Measurements from ENCODE around the gene ACTBL2.
"Not testable (repeated sequence)": the region's sequence is repeated elsewhere in the genome, so short reads cannot be mapped to it uniquely, and the experiment has no call there.

The ACTBL2 gene

DNA sequence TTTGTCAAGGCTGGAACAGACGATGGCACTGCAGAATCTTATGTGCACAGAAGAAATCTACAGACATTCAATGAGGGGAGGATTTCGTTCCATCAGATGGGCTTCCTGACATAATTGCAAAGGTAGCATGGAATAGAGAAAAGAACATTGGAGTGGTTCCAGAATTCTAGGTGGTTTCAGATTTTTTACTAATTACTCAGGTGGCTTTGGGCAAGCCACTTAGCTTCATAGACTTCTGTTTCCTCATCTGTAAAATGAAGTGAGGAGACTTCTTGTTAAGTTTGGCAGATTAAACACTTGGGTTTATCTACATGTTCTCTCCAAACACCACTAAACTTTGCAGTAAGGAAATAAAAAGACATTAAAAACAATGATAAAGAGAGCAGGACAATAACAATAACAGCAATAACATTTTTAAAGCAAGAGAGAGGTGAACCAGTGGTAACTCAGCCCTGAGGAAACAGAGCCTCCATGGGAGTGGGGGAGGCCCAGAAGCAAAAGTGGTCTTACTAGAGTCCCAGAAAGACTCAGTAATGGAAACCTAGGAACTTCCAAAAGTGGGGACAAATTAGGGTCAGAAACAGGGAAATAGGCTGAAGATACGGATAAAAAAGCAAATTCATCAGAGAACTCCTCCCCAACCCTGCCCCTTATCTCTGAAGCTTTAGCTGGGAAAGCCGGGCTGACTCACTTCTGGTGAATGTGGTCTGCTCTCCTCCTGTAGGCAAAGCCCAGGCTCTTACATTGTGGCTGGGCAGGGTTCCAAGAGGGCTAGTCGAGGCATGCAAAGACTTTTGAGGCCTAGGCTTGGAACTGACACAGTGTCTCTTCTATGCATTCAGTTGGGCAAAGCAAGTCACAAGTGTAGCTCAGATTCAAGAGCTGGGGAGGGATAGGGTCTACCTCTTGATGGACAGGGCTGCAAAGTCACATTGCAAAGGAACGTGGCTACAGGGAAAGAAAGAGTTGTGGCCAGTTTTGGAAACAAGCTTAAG, 11.8 kb upstream of the ACTBL2 start:
- DNase-seq (ENCODE audit: low read depth) = no peak

DNA sequence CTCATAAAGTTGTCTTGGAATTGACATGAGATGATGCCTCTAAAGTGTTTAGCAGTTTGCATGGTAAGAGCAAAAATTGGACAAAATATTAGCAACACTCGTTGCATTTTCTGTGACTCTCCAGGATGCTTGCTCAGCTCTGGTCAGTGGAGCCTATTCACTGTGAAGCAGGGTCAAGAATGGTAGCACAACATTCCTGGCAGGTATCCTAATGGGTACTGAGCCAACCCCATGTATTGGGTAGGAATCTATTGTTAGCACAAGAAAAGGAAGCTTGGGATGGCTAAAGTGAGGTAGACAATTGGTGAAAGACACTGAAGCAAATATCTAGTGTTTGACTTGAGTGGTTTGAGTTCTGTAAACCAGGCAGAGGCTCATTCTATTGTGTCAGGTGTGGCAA, 10.4 kb upstream of the ACTBL2 start:
- no peak for DNase-seq (ENCODE audit: low read depth)

DNA sequence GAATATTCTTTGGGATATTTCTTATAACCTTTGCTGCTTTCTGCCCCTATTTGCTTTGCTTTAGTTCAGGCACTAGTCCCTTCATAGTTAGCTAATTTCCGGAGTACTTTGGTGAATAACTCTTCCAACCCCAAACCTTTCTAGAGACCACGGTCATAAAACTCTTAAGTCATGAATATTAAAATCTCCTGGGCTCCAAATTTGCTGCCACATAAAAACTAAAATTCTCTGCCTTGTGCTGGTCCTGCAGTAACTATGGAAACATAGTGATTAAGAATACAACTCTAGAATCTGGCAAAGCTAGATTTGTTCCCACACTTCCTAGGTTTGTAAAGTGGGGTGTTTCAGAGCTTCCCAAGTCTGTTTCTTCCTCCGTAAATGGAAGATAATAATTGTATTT, 10.0 kb upstream of the ACTBL2 start:
- no peak for DNase-seq (ENCODE audit: low read depth)

DNA sequence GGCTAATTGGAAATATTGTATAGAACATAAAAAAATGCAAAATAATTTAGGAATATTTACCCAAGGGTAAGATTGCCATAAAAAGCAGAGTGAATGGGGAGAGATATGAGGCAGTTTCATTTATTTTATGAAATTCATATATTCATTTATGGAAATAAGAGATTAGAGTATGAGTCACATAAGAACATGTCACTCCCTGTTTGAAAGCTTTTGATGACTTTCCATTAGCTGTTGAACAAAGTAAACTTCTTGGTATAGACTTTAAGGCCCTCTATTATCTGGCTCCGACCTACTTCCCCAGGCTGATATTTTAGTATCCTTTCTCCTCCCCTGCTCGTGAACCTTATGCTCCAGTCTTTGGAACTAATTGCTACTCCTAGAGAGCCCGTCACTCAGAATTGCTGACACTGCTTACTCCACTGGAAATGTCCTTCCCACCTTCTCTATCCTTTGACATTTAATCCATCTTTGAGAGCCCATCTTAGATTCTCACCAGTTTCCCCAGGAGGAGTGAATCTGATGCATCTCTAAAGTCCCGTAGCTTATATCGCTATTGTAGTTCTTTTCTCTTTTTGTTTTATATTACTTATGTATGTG, 8.9 kb upstream of the ACTBL2 start:
- DNase-seq (ENCODE audit: low read depth) = no peak

DNA sequence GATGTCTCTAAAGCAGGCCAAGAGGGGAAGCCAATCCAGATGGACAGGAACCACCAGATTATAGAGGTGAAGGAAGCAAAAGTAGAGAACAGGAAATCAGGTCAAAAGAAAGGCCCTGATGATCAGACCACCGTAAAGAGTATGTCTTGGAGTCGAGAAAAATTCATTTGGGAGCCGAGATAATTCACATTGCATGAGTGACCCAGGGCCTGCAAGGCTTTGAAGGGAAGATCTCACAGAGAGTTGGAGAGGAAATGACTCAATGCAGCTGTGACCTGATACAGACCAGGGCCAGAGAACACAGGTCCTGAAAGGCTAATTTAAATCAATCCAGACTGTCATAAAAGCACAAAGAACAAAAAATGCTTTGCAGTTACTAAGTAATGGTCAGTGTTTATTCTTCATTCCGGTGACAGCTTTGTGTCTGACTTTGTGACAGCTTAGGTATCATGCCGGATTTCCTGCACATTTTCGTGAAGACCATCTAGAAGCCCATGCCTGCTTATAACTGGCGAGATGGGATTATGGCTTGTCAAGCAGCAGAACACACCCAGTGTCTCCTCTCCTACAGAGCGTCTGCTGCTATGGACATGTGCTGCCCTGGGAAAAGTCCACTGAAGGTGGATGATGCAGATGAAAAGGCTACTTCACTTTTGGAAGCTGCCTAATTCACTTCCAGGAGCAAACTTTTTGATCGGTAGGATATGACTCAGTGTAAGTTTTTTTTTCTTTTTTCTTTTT, 5.8 kb upstream of the ACTBL2 start:
- no peak for DNase-seq (ENCODE audit: low read depth)

DNA sequence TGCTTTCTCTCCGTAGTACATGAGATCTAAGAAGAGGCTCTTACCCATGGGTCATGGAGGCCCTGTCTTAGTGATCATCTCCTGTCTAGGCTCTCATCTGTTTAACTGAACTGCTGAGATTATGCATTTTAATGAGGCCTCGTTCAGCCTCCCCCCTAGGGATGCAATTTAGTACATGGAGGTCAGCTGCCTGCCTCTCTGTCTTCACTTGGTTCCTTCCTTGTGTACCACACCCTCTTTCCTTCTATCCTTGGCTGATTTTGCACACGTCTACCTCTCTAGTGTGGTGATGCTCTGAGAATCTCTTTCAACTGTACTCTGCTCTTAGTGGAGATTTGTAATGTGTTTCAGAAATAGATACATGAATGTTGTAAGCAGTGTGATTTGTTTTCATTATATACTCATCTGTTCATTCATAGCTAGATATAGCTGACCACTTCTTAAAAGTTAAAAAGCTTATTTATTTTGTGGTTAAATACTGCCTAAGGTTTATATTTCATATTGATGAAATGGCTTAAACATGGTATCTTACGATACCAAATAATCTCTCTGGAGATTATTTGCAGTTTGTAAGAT, 3.5 kb upstream of the ACTBL2 start:
- no peak for DNase-seq (ENCODE audit: low read depth)

DNA sequence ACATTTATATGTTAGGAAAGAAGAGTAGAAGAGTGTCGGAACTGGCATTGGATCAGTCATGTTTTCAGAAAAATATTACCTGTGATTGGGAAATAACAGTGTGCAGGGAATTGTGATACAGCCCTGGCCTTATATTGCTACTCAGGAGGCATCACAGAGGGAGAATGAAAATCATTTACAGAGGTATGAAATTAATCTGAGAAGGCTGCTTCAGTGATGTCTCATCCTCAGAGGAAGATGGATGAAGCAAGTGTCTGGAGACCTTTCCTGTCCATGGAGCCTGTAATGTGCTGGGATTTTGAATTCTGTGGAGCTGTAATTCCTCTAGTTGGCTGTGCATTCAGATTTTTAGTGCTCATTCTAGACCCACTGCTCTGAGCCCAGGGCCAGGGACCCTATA, 3.8 kb downstream of the ACTBL2 start:
- DNase-seq (ENCODE audit: low read depth) = no peak

DNA sequence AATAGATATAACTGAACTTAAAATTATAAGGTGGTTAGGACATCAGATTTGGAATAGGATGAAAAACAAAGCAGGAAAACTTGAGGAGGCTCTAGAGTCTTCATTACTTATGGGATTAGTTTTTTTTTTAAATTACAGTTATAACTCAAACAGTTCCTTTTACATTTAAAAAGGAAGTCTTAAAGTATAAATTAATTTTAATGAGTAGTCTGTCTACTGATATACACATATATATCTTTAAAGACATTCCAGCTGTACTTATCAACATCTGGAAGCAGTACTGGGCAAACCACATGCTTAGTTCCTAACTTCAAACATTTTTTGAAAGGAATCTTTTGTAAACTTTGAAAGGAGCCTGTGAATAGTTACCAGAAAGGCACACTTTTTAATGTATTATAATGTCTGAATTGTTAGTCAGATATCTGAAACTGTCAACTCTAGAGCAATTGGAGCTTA, 6.0 kb downstream of the ACTBL2 start:
- no peak for DNase-seq (ENCODE audit: low read depth)

DNA sequence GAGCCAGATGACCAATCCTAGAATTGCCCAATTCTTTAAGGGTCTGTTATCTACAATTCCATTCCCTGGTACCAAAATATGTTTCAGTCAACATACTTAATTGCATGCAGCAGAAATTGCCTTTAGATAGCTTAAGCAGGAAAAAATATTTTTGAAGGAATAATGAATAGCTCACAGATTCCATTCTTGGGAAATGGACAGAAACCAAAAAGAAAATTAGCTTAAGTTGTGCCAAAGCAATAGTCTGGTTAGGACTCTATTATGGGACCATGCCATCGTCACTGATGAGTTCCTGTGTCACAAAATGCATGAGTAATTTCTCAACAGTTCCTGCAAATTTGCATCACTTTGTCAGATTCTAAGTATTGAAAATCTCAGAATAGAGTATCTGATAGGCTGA, 12.3 kb downstream of the ACTBL2 start:
- no peak for DNase-seq (ENCODE audit: low read depth)

DNA sequence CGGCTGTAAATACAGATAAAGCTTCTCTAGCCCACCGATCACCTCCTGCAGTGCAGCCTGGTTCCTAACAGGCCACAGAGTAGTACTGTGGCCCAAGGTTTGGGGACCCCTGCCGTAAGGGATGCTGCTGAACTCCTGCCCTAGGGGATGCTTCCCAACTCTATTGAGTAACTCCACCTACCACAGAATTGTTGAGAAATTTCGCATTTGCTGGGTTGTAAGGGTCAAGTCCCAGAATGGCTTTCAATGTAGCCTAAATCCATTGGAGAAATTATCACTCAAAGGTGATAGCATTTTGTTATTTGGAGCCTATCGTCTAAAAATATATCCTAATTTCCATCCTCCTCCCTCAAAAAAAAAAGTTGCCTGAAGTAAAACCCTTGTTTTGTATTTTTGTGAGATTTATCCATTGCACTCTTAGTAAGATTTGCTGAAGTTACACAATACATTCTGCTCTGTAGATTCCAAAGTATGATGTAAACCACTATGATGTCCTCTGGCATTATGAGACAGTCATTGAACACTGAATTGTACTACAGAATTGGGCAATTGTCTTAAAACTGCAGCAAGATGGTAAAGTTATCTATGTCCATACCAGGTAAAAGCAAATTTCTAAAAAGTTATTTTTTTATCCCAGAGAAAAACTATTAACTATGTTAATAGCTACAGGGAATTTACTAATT, 14.0 kb downstream of the ACTBL2 start:
- DNase-seq (ENCODE audit: low read depth) = no peak

DNA sequence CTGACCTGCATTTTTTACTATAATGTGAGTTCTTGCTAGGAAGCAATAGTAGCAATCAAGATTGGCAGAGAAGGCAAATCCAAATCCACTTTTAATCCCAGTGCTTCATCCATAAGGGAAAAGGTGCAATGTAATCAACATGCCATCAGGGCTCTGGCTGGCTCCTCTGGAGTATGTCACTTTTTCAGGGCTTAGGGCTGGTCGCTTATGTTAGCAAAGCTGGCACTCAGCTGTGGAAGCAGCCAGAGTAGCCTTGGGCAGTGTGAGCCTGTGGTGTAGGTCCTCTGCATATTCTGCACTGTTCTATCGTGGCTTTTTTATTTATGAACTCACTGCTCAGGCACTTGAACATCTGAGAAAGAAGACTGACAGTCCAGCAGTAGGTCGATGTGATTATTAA, 16.1 kb downstream of the ACTBL2 start:
- no peak for DNase-seq (ENCODE audit: low read depth)

DNA sequence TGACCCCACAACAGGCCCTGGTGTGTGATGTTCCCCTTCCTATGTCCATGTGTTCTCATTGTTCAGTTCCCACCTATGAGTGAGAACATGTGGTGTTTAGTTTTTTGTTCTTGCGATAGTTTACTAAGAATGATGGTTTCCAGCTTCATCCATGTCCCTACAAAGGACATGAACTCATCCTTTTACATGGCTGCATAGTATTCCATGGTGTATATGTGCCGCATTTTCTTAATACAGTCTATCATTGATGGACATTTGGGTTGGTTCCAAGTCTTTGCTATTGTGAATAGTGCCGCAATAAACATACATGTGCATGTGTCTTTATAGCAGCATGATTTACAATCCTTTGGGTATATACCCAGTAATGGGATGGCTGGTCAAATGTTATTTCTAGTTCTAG, 22.6 kb downstream of the ACTBL2 start:
- not testable (repeated sequence) for DNase-seq (ENCODE audit: low read depth)

DNA sequence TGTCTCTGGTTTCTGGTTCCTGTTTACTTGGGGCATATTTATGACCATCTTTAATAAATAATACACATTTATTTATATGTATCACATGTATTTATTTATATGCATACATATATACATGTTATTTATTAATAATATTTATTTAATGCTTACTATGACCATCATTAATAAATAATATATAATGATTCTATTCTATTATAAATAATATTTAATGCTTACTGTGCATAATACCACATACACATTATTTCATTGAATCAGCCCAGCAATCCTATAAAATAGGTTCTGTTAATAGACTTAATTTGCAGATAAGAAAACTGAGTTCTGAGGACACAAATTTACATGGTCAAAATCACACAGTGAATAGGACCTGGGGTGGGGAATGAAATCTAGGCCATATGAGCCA, 24.2 kb downstream of the ACTBL2 start:
- no peak for DNase-seq (ENCODE audit: low read depth)

DNA sequence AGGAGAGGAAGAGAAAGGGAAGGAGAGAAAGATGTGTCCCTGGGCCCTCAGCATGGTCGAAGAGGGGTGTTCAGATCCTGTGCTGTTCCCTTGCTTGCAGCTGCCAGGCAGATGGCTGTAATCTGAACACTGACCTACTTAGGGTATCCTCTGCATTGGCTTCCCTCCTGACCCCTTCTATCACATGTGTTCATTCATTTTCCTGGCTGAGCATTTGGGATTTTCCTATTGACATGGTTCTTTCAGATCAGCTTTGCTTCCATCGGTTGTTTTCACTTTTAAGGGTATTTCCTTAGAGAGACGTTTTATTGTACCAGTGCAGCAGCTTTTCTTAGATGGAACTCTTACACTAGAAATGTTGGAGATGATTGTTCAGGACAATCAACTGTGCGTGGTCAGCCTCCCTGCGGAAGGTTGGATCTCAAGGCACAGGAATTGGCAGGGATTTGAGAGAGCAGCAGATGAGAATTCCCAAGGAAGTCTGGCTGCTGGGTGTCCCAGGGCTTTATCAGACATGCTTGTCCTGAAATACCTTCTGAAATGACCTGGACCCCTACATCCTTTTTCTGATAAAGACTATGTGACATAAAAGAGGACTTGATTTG, 26.0 kb downstream of the ACTBL2 start:
- DNase-seq (ENCODE audit: low read depth) = no peak

DNA sequence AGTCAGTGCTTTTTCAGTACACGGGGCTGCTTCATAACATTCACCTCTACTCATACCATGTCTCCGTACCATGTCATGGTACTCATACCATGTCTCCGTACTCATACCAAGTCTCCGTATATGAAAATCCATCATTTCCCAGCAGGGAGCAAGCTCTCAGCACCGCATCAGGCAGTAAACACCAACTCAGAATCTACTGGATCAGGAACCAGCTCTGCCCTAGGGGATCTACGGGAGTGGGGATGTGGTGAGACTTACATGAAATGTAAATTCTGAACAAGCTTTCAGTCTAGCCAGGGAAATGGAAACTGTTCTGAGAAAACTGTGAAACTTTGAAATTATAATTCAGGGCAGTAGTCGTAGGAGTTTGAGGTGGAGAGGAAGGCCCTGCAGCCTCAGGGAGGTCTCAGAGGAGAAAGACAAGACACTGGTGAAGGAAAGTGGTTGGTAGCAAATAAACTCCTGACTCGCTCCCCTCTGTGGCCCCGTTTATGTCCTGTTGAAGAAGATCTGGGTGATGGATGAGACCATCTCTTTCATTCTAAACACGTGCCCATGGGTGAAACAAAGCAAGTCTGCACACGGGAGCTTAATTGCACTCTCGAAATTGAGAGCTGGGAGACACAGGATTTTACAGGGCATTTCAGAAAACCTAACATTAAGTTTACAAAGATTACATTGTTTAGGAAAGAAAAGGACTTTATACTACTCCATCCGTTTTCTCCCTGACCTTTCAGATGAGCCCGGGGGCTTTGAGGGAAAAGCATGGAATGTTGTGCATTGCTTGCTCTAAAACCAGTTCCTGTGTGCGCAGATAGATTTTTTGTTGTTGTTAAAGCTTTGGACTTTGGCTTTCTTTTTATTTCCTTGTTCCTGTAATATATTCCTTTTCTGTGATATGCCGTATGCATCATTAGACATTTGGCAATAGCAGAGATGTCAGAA, 26.8 kb downstream of the ACTBL2 start:
- DNase-seq (ENCODE audit: low read depth) = no peak

DNA sequence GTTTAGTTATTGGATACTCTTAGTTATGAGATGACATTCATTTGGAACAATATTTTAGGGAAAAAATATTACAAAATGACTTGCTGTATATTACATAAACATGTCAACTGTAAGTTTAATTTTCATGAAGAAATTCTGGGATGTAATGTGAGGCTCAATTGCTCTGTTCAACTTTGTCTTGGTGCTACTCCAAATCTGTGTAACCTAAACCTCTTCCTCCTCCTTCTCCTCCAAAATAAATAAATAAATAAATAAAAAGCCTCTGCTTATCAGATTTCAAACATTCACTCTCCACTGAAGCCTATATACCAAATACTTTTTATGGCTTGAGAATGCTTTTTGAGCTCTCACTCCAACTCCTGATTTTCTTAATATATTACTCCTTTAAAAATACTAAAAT, 27.7 kb downstream of the ACTBL2 start:
- no peak for DNase-seq (ENCODE audit: low read depth)

DNA sequence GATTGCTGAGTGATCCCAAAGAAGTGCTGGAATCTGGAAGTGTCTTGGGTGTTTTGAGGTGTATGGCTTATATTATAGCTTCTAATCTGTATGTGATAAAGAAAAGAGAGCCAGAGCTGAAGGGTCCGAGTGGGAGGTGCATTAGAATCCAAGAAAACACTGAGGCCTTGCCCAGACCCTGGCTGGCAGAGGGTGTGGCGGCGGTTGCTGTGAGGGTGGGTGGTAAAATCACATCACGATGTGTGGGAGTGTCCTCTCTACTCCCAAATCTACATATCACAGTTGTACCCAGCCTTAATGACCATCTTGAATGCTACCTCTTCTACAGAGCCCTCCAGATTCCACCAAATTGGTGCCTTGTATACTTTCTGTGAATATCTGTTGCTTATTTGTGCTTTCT, 28.9 kb downstream of the ACTBL2 start:
- no peak for DNase-seq (ENCODE audit: low read depth)

DNA sequence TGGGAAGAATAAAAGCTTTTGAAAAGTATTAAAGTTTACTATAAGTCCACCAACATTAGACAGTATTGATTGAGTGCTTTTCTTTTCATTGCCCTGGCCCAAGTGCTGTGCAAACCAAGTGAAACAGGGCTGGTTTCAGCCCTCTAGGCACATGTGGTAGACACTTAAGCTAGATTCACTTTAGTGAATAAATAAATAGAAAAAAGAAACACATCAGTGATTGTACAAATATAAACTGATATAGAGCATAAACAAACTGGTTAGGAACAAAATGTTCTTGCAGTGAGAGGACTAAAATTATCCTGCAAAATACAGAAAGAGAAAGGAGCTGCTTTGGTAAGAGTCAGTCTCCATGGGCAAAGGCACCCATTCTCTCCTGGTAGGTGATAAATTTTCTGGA, 29.7 kb downstream of the ACTBL2 start:
- no peak for DNase-seq (ENCODE audit: low read depth)

DNA sequence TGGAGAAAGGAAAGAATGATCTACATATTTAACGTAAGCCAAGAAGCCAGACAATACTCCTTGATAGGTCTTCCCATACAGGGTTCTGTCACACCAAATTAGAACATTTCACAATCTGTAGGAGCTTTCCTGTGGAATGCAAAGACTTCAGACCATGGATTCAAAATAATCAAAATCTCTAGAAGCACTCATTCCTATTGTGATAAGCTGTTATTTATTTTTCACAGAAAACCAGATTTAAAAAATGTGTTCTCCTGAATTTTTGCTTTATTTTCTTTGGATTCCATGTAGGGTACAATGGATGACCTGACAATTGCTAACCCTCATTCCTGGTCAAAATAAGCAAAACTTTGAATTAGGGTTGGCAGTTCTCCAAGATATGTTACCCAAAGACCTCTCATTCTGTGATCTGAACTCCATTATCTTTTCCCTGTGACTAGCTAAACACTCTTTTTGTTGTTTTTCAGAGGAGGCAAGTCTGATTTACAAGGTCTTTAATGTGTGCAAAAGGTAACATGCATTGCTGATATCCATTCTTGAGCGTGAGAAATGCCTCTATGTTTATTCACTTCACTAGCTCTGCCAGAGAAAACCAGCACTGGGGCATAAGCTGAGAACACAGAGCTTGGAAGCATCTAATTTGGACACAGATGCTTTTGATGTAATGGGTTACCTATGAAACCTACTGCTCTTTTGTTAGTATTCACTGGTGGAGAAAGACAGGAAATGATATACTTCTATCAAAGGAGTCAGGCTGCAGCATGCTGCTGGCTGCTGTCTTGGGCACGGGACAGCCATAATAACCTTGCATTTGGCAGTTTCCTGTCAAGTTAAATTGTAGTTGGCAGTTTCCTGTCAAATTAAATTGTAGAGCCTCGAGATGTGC, 31.4 kb downstream of the ACTBL2 start:
- no peak for DNase-seq (ENCODE audit: low read depth)
